ENCODE data around the gene NTRK1. TPM values are rescaled to one million over a fixed set of nuclear protein-coding genes. Genes with fewer than 3 reads are reported as not detected.

Gene NTRK1
- total and polyA plus RNA-seq, 2 donors (not counting 1 experiment from before 2014, with no cell fraction given) = not detected

DNA sequence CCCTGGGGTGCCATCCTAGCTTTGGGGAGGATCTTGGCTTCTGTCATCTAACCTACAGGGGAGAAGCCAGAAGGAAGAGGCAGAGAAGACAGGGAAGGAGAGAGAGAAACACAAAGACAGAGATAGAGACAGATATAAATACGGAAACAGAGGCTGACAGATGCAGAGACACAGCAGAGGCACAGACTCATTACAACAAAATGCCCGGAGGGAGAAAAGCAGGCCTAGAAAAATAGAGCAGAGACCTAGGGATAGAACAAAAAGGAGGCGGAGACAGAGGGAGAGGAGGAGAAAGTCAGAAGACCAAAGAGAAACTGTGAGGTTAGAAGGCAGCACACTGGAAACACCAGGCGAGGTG is 34.8 kb downstream of the NTRK1 start:
- Histone ChIP-seq H2AFZ (ENCODE audit: low read length) (no peak overlapping the region), H3K27me3 (ENCODE audit: control insufficient read depth, insufficient read depth, low read length) (no peaks in the 10 kb centered on the region), H3K9me3 (ENCODE audit: control insufficient read depth, insufficient read depth, low read depth, low read length) (no peaks in the 10 kb centered on the region), H3K4me1 (ENCODE audit: control insufficient read depth, extremely low read depth, insufficient read depth, low read length) (peaks cover 45% of the 10 kb centered on the region), H3K4me3 (replicated peaks in 1 of 4; ENCODE audit: control extremely low read depth in 1 of 4, insufficient read depth in 1 of 4, low read depth in 3 of 4, low read length in 4 of 4) (peak overlapping the region in 1 of 4 experiments; percentile 61), H3K9ac (ENCODE audit: insufficient read depth, low read length) (peak overlapping the region; percentile 79), H3K27ac (ENCODE audit: insufficient read depth, low read length) (peak overlapping the region; percentile 95), H4K20me1 (ENCODE audit: control insufficient read depth, extremely low read depth, insufficient read depth, low read length) (no peaks in the 10 kb centered on the region), H3K36me3 (ENCODE audit: control insufficient read depth, insufficient read depth, low read length) (peaks cover 4% of the 10 kb centered on the region), H3K4me2 (ENCODE audit: extremely low read depth, insufficient read depth, low read length) (peak overlapping the region; percentile 90), H3K79me2 (ENCODE audit: control insufficient read depth, insufficient read depth, low read length) (peaks cover 49% of the 10 kb centered on the region)
- no peak for DNase-seq (ENCODE audit: low read depth in 2 of 2)
- no peak for TF ChIP-seq EZH2 (IDR thresholded peaks at IDR 0.05; ENCODE audit: low read length, missing control alignments)
- TF ChIP-seq, protein P1, sequence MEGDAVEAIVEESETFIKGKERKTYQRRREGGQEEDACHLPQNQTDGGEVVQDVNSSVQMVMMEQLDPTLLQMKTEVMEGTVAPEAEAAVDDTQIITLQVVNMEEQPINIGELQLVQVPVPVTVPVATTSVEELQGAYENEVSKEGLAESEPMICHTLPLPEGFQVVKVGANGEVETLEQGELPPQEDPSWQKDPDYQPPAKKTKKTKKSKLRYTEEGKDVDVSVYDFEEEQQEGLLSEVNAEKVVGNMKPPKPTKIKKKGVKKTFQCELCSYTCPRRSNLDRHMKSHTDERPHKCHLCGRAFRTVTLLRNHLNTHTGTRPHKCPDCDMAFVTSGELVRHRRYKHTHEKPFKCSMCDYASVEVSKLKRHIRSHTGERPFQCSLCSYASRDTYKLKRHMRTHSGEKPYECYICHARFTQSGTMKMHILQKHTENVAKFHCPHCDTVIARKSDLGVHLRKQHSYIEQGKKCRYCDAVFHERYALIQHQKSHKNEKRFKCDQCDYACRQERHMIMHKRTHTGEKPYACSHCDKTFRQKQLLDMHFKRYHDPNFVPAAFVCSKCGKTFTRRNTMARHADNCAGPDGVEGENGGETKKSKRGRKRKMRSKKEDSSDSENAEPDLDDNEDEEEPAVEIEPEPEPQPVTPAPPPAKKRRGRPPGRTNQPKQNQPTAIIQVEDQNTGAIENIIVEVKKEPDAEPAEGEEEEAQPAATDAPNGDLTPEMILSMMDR (conservative IDR thresholded peaks at IDR 0.05 in 1 of 2, IDR thresholded peaks at IDR 0.05 in 1 of 2; ENCODE audit: low read depth in 1 of 2, low read length in 2 of 2) = no peak

DNA sequence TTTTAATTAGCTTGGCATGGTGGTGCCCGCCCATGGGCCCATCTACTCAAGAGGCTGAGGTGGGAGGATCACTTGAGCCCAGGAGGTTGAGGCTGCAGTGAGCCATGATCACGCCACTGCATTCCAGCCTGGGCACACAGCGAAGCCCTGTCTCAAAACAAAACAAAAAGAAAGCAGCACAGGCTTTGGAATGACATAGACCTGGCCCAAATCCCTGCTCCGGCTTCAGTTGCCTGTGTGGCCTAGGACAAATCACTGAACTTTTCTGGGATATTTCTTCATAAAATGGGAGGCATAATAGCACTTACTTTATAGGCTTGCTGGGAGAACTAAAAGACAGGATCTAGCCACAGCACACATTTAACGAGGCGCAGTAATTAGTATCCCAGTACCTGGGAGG is 35.3 kb downstream of the NTRK1 start:
- H2AFZ ChIP-seq (ENCODE audit: low read length) = no peak overlapping the region
- no peaks in the 10 kb centered on the region for H4K20me1 ChIP-seq (ENCODE audit: control insufficient read depth, extremely low read depth, insufficient read depth, low read length)
- no peaks in the 10 kb centered on the region for H3K27me3 ChIP-seq (ENCODE audit: control insufficient read depth, insufficient read depth, low read length)
- H3K4me2 ChIP-seq (ENCODE audit: extremely low read depth, insufficient read depth, low read length) = peak overlapping the region; percentile 58
- H3K79me2 ChIP-seq (ENCODE audit: control insufficient read depth, insufficient read depth, low read length) = peaks cover 54% of the 10 kb centered on the region
- DNase-seq (ENCODE audit: low read depth in 2 of 2) = peak in 1 of 2 donors; percentile 20
- no peak overlapping the region for H3K4me3 ChIP-seq (replicated peaks in 1 of 4; ENCODE audit: control extremely low read depth in 1 of 4, insufficient read depth in 1 of 4, low read depth in 3 of 4, low read length in 4 of 4)
- H3K9ac ChIP-seq (ENCODE audit: insufficient read depth, low read length) = peak overlapping the region; percentile 38
- H3K4me1 ChIP-seq (ENCODE audit: control insufficient read depth, extremely low read depth, insufficient read depth, low read length) = peaks cover 47% of the 10 kb centered on the region
- peaks cover 4% of the 10 kb centered on the region for H3K36me3 ChIP-seq (ENCODE audit: control insufficient read depth, insufficient read depth, low read length)
- H3K27ac ChIP-seq (ENCODE audit: insufficient read depth, low read length) = peak overlapping the region; percentile 95
- TF ChIP-seq, protein P1 (conservative IDR thresholded peaks at IDR 0.05 in 1 of 2, IDR thresholded peaks at IDR 0.05 in 1 of 2; ENCODE audit: low read depth in 1 of 2, low read length in 2 of 2) = no peak
- TF ChIP-seq EZH2 (IDR thresholded peaks at IDR 0.05; ENCODE audit: low read length, missing control alignments) = no peak
- H3K9me3 ChIP-seq (ENCODE audit: control insufficient read depth, insufficient read depth, low read depth, low read length) = no peaks in the 10 kb centered on the region

DNA sequence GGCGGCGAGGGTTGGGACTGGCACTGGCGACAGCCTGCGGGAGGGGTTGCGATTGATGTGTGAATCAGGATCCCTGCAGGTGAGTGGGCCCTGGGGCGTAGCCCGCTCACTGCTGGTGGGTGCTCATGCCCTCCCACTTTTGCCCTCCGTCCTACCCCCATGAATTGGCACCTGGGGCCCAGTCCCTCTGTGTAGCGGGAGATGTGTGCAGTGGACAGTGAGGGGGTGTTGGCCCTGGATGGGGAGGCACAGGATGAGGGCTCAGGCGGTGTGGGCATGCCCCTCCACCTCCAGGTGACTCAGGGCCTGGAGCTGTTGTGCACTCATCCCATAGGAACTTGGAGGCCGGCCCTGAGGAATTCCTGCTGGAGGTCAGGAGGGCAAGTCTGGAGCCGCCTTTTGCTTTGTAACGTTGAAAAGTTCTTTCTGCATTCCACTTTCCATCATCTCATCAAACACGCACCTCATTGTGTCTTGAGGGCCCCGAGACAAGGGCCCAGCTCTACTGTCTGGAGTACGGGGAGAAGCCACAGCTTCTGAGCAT is 35.9 kb downstream of the NTRK1 start:
- Histone ChIP-seq H3K4me2 (ENCODE audit: extremely low read depth, insufficient read depth, low read length) (peak overlapping the region; percentile 80), H3K9me3 (ENCODE audit: control insufficient read depth, insufficient read depth, low read depth, low read length) (no peaks in the 10 kb centered on the region), H4K20me1 (ENCODE audit: control insufficient read depth, extremely low read depth, insufficient read depth, low read length) (no peaks in the 10 kb centered on the region), H3K27ac (ENCODE audit: insufficient read depth, low read length) (peak overlapping the region; percentile 95), H3K27me3 (ENCODE audit: control insufficient read depth, insufficient read depth, low read length) (no peaks in the 10 kb centered on the region), H3K4me1 (ENCODE audit: control insufficient read depth, extremely low read depth, insufficient read depth, low read length) (peaks cover 54% of the 10 kb centered on the region), H3K79me2 (ENCODE audit: control insufficient read depth, insufficient read depth, low read length) (peaks cover 60% of the 10 kb centered on the region), H3K4me3 (replicated peaks in 1 of 4; ENCODE audit: control extremely low read depth in 1 of 4, insufficient read depth in 1 of 4, low read depth in 3 of 4, low read length in 4 of 4) (peak overlapping the region in 3 of 4 experiments; percentile 14 to 30 (median 20)), H3K36me3 (ENCODE audit: control insufficient read depth, insufficient read depth, low read length) (peaks cover 4% of the 10 kb centered on the region), H2AFZ (ENCODE audit: low read length) (no peak overlapping the region), H3K9ac (ENCODE audit: insufficient read depth, low read length) (peak overlapping the region; percentile 55)
- DNase-seq (ENCODE audit: low read depth in 2 of 2) = peak; percentile 84 to 96
- no peak for TF ChIP-seq EZH2 (IDR thresholded peaks at IDR 0.05; ENCODE audit: low read length, missing control alignments)
- TF ChIP-seq, protein P1 (conservative IDR thresholded peaks at IDR 0.05 in 1 of 2, IDR thresholded peaks at IDR 0.05 in 1 of 2; ENCODE audit: low read depth in 1 of 2, low read length in 2 of 2) = no peak
